GM12872 (cell line): ENCODE results near the gene DZANK1.

Experiments
- CTCF ChIP-seq: IDR thresholded peaks from 3 replicates; pipeline ENCODE4 v1.5.1; 2011; ENCODE audit warnings: low read depth, mild to moderate bottlenecking, low read length, moderate library complexity; ENCODE audit not compliant: insufficient read depth

The DZANK1 gene

GRCh38 chr20:18412221-18412901 is 54.5 kb downstream of the DZANK1 start:
- no peak for TF ChIP-seq CTCF

GRCh38 chr20:18405826-18406225 is 61.0 kb downstream of the DZANK1 start:
- no peak for TF ChIP-seq CTCF

- TF ChIP-seq CTCF: no peak
Observed at GRCh38 chr20:18404172-18404571, 62.7 kb downstream of the DZANK1 start.

- TF ChIP-seq CTCF: no peak
Observed at GRCh38 chr20:18403269-18403668, 63.6 kb downstream of the DZANK1 start.

GRCh38 chr20:18401305-18401704 is 65.5 kb downstream of the DZANK1 start:
- no peak for TF ChIP-seq CTCF

- no peak for TF ChIP-seq CTCF
Observed at GRCh38 chr20:18400460-18400859, 66.4 kb downstream of the DZANK1 start.

- no peak for TF ChIP-seq CTCF
Observed at GRCh38 chr20:18397030-18397429, 69.8 kb downstream of the DZANK1 start.
